Thyroid gland (tissue), 4 donors: ENCODE data around the gene ONECUT3. TPM values are rescaled to one million over a fixed set of nuclear protein-coding genes. Genes with fewer than 3 reads are reported as not detected.

Source experiments
- DNase-seq, 2 donors: peaks; one replicate each; pipeline ENCODE4 v3.0.0-alpha.2; 2019
- H3K27ac ChIP-seq, 3 donors: fragments of 200-600 bp; sonication (generic); 1 replicate in 2 of 3; 2 replicates in 1 of 3; pipeline ENCODE4 v1.5.1; 2016 to 2019; ENCODE audit warnings: mild to moderate bottlenecking in 1 of 3, moderate library complexity in 1 of 3
- H3K27me3 ChIP-seq: fragments of 200-600 bp; sonication (generic); one replicate; pipeline ENCODE4 v1.5.1; 2019
- H3K36me3 ChIP-seq, 2 donors: fragments of 200-600 bp; sonication (generic); one replicate each; pipeline ENCODE4 v1.5.1; 2016 to 2019
- H3K4me1 ChIP-seq, 2 donors: fragments of 200-600 bp; sonication (generic); one replicate each; pipeline ENCODE4 v1.5.1; 2017 to 2019
- H3K4me3 ChIP-seq, 3 donors: fragments of 200-600 bp; sonication (generic); replicated peaks in 1 of 3; 1 replicate in 2 of 3; 2 replicates in 1 of 3; pipeline ENCODE4 v1.5.1; 2016; ENCODE audit warnings: mild to moderate bottlenecking in 1 of 3
- H3K9me3 ChIP-seq: fragments of 200-600 bp; sonication (generic); one replicate; pipeline ENCODE4 v1.5.1; 2017
- CTCF ChIP-seq, 6 experiments: fragments of 200-600 bp in 3 of 6; fragments of 450-650 bp in 3 of 6; sonication (generic) in 3 of 6; IDR thresholded peaks; one replicate each; pipeline ENCODE4 v1.5.1; 2016 to 2019; ENCODE audit warnings: antibody characterized with exemption in 6 of 6, mild to moderate bottlenecking in 2 of 6, inconsistent platforms in 1 of 6, moderate library complexity in 1 of 6
- POLR2A ChIP-seq, 2 donors: fragments of 450-650 bp; IDR thresholded peaks; one replicate each; pipeline ENCODE4 v1.6.1; 2017; ENCODE audit warnings: antibody characterized with exemption in 2 of 2, mild to moderate bottlenecking in 2 of 2, moderate library complexity in 1 of 2
- WGBS, 2 donors: methylation state at CpG; one replicate each; pipeline ENCODE4 v1.1.5; 2017; 5-methylcytosine and 5-hydroxymethylcytosine counted together
- intact Hi-C: fragments of 100-400 bp; cut with DNase I; formaldehyde crosslinking; loops from one replicate; pipeline ENCODE4 v1.15.1; 2023
- total RNA-seq, 4 donors: library from RNA; depleted of rRNA; stranded (reverse); fragments of >200 nt; gene quantifications; one replicate each; pipeline ENCODE4 v1.2.3, GENCODE V29; 2016

The ONECUT3 gene
- total RNA-seq, 4 donors from 2014 or later = not detected

- Histone ChIP-seq H3K27me3 (peaks cover 36% of the 10 kb centered on the region), H3K27ac (no peak overlapping the region), H3K36me3 (no peaks in the 10 kb centered on the region), H3K9me3 (no peaks in the 10 kb centered on the region), H3K4me1 (peaks cover 0 to 4% of the 10 kb centered on the region in 2 donors), H3K4me3 (no peak overlapping the region)
- DNase-seq = no peak
- intact Hi-C loops = no loop called here
- WGBS, 2 donors = 88 to 89% methylated on average over 4 of the region's 4 CpGs
- no peak for TF ChIP-seq CTCF (IDR thresholded peaks at IDR 0.05)
- no peak for TF ChIP-seq POLR2A (IDR thresholded peaks at IDR 0.05)
These were observed 17.7 kb downstream of the ONECUT3 start for GRCh38 chr19:1770866-1771576.

DNA sequence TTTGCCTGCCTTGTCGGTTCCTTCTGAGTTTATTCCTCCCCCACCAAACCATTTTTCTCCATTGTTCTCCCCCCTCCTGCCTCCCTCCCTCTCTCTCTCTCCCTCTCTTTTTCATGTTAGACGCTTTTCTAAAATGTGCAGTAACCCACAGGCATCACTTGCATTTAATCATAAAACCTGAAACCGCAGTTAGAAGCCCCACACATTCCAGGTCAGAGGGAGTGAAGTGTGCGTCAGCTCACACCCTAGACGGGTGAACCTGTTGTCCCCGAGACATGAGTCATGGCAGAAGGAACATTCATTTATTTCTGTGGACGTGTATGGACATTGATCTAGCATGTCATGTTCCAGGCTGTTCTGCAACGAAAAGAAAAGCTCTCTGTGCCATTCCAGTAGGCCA lies 19.9 kb downstream of the ONECUT3 start:
- H3K27me3 ChIP-seq = peaks cover 33% of the 10 kb centered on the region

GRCh38 chr19:1774989-1775772 lies 21.9 kb downstream of the ONECUT3 start:
- intact Hi-C loops = no loop called here
- Histone ChIP-seq H3K36me3 (no peaks in the 10 kb centered on the region), H3K4me1 (peaks cover 0 to 4% of the 10 kb centered on the region in 2 donors), H3K4me3 (no peak overlapping the region), H3K9me3 (no peaks in the 10 kb centered on the region), H3K27ac (no peak overlapping the region), H3K27me3 (peaks cover 31% of the 10 kb centered on the region)
- no peak for DNase-seq
- 5 to 9% methylated on average over 16 to 34 of the region's 59 CpGs for WGBS, 2 donors
- peak in 2 of 6 experiments; percentile 25 to 37 for TF ChIP-seq CTCF (IDR thresholded peaks at IDR 0.05)
- TF ChIP-seq POLR2A (IDR thresholded peaks at IDR 0.05) = no peak

More for the DNA sequence above, 19.9 kb downstream of the ONECUT3 start:
- TF ChIP-seq POLR2A (IDR thresholded peaks at IDR 0.05) (no peak), CTCF (IDR thresholded peaks at IDR 0.05) (no peak)
- Histone ChIP-seq H3K4me1 (peaks cover 0 to 4% of the 10 kb centered on the region in 2 donors), H3K36me3 (no peaks in the 10 kb centered on the region), H3K27ac (no peak overlapping the region), H3K4me3 (no peak overlapping the region), H3K9me3 (no peaks in the 10 kb centered on the region)
- WGBS, 2 donors = 57 to 64% methylated on average over 8 of the region's 8 CpGs
- no peak for DNase-seq
- intact Hi-C loops = no loop called here

DNA sequence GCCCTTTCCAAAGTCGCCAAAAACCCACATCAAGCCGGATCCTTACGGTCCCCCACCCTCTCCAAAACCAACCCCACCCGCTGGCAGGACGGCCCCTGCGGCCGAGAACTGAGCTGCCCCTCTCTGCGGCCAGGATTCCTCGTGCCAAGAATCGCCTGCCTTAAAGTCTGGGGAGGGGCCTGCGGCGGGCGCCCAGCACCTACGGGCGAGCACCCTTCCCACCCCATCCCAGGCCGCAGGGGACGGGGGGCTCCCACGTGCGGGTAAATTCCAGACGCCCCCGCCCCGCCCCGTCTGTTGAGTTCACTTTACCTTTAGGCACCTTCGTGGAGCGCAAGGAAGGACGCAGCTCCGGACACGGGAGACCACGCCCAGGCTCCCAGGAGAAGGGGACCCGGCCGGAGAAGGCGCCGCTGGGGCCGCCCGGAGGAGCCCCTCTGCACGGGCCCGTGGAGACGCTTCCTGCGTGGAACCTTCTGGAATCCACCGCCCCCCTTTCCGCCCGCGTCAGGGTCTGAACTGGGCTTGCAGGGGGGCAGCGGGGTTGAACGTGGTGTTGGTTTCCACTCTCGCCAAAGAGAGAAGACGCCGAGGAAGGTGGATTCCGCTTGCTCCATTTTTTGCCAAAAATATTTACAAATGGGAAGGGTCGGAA lies 22.8 kb downstream of the ONECUT3 start:
- WGBS, 2 donors = 3 to 5% methylated on average over 11 to 28 of the region's 50 CpGs
- intact Hi-C loops = no loop called here
- no peak overlapping the region for H3K27ac ChIP-seq
- H3K27me3 ChIP-seq = peaks cover 36% of the 10 kb centered on the region
- no peak overlapping the region for H3K4me3 ChIP-seq
- no peak for DNase-seq
- TF ChIP-seq CTCF (IDR thresholded peaks at IDR 0.05) = no peak
- no peak for TF ChIP-seq POLR2A (IDR thresholded peaks at IDR 0.05)
- peaks cover 0 to 4% of the 10 kb centered on the region in 2 donors for H3K4me1 ChIP-seq
- H3K9me3 ChIP-seq = no peaks in the 10 kb centered on the region
- no peaks in the 10 kb centered on the region for H3K36me3 ChIP-seq
